Uterus (tissue), 2 donors: Measurements from ENCODE around the gene BBS7.

ENCODE experiments used
- POLR2A ChIP-seq, 2 donors: fragments of 450-650 bp; IDR thresholded peaks; one replicate each; pipeline ENCODE4 v1.6.1; 2016; ENCODE audit warnings: antibody characterized with exemption in 2 of 2, mild to moderate bottlenecking in 1 of 2, moderate library complexity in 1 of 2
- TF ChIP-seq, protein P1 (sequence below), 4 experiments: fragments of 200-600 bp in 2 of 4; fragments of 450-650 bp in 2 of 4; sonication (generic) in 2 of 4; IDR thresholded peaks; one replicate each; pipeline ENCODE4 v1.5.1; 2016 to 2019; ENCODE audit warnings: antibody characterized with exemption in 4 of 4, mild to moderate bottlenecking in 2 of 4, moderate library complexity in 1 of 4

DNA sequence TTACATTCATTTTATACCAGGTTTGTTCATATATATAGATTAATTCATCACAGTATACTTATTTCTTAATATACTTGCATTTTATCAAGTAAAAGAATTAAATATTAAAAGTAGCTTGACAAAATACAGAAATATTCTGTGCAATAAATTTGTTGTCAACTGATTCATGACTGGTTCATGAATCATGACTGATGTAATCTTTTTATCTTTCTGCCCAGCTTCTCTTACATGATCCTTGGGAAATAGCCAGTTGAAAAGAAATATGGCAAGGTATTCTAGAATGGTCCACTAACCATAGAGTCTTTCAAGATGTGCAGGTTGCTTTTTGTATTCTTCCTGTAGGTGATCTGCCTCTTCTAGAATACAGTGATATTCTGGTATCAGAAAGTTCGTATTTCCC lies 42.4 kb downstream of the BBS7 start:
- TF ChIP-seq, protein P1, sequence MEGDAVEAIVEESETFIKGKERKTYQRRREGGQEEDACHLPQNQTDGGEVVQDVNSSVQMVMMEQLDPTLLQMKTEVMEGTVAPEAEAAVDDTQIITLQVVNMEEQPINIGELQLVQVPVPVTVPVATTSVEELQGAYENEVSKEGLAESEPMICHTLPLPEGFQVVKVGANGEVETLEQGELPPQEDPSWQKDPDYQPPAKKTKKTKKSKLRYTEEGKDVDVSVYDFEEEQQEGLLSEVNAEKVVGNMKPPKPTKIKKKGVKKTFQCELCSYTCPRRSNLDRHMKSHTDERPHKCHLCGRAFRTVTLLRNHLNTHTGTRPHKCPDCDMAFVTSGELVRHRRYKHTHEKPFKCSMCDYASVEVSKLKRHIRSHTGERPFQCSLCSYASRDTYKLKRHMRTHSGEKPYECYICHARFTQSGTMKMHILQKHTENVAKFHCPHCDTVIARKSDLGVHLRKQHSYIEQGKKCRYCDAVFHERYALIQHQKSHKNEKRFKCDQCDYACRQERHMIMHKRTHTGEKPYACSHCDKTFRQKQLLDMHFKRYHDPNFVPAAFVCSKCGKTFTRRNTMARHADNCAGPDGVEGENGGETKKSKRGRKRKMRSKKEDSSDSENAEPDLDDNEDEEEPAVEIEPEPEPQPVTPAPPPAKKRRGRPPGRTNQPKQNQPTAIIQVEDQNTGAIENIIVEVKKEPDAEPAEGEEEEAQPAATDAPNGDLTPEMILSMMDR (IDR thresholded peaks at IDR 0.05): no peak
- no peak for TF ChIP-seq POLR2A (IDR thresholded peaks at IDR 0.05)
